ENCODE data around the gene SPOCK2.
"Not testable (repeated sequence)": the region's sequence is repeated elsewhere in the genome, so short reads cannot be mapped to it uniquely, and the experiment has no call there.

SPOCK2 gene, protein sequence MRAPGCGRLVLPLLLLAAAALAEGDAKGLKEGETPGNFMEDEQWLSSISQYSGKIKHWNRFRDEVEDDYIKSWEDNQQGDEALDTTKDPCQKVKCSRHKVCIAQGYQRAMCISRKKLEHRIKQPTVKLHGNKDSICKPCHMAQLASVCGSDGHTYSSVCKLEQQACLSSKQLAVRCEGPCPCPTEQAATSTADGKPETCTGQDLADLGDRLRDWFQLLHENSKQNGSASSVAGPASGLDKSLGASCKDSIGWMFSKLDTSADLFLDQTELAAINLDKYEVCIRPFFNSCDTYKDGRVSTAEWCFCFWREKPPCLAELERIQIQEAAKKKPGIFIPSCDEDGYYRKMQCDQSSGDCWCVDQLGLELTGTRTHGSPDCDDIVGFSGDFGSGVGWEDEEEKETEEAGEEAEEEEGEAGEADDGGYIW

DNA sequence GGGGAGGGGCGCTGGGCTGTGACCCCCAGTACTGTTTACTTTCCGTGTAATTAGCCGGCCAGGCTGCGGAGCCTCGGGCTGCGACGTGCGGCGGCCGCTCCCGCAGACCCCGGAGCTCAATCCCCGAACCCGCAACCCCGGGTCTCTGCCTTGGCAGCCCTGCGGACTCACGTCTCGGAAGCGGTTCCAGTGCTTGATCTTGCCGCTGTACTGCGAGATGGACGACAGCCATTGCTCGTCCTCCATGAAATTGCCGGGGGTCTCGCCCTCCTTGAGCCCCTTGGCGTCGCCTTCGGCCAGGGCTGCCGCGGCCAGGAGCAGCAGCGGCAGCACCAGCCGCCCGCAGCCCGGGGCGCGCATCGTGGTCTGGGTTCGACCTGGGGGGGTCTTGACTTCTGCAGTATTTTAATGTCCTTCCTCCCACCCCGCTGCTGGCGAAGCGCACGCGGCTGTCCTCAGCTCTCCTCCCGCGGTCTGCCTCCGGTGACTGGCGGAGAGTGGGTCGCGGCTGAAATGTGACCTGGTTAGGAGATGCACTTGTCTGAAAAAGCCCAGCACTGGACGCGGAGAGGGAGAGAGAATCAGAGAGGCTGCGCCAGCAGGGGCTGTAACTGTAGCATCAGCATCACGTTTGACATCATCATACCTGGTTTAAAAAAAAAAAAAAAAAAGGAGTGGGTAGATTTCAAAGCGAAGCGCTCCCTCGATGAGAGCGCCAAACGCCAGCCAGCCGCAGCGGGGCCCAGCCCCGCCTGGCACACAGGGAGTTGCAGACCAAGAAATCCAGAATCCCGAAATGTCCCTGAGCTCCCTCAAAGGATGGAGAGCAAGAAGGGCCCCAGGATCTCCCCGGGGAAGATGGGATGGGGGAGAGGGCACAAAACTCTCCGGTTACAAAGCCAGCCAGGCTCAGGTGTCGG, at the start of gene SPOCK2:
Gene SPOCK2 (minus strand): TSS at position 583 of the 920 bp plus-strand sequence. CDS start 223 bp downstream, at position 360.
- DNase-seq (ENCODE audit: low read depth in 4 of 4, low spot score in 1 of 4), result peak in 1 of 4 experiments; percentile 51

DNA sequence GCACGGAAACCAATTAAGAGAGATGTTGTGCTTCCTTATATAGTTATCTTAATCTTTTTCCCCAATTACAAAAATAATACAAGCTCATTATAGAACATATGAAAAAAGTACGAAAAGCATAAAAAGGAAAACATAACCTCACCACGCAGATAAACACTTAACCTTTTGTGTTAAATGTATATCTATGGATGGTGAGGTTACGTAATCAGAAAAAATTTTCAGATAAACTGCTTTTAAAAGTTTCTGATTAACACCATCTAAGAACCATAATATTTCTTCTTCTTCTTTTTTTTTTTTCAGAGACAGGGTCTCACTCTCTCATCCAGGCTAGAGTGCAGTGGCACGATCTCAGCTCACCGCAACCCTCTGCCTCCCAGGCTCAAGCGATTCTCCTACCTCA, 49.2 kb upstream of the SPOCK2 start:
- no peak for DNase-seq (ENCODE audit: low read depth in 4 of 4, low spot score in 1 of 4)

DNA sequence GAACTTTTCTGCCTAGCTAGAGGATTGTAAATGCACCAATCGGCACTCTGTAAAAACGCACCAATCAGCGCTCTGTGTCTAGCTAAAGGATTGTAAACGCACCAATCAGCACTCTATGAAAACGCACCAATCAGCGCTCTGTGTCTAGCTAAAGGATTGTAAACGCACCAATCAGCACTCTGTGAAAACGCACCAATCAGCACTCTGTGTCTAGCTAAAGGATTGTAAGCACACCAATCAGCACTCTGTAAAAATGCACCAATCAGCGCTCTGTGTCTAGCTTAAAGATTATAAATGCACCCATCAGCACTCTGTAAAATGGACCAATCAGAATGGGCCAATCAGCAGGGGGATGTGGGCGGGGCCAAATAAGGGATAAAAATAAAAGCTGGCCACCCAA, 47.9 kb upstream of the SPOCK2 start:
- DNase-seq (ENCODE audit: low read depth in 4 of 4, low spot score in 1 of 4), result not testable (repeated sequence)

DNA sequence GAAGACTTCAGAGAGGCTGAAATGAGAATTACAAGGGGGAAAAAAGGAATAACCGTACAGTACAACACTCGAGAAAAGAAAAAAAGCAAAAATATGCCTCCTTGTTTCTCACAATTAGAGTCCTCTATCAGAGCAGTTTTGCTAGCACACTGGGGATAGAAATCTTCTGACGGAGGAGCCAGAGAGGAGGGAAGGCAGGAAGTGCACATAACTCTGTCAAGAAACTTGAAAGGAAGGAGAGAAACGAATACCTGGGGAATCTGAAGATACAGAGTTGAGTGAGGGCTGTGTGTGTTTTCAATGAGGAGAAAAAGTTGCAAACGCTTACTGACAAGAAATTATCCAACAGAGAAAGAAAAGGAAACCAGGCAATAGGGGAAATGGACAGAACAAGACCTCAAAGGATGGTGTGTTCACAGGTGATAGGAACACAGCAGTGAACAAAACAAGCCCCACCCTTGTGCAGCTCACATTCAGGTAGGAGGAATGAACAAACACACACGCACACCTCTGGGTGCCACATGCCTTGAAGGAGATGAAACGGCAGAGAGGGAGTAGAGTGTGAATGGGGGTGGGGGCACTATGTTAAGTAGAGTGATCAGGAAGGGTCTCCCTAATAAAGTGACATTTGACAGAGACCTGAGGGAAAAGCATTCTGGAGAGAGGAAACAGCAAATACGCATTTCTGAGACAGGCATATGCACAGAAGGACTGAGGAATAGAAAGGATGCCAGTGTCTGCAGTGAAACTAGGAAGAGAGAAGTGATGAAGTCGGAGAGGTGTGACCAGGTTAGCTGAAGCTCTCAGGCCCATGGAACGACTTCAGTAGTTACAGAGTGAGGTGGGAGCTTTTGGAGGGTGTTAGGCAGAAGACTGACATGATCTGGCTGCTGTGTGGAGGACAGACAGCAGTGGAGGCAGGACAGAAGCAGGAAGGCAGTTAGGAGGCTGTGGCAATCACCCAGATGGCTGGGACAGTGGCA, 46.7 kb upstream of the SPOCK2 start:
- DNase-seq (ENCODE audit: low read depth in 4 of 4, low spot score in 1 of 4), result no peak

DNA sequence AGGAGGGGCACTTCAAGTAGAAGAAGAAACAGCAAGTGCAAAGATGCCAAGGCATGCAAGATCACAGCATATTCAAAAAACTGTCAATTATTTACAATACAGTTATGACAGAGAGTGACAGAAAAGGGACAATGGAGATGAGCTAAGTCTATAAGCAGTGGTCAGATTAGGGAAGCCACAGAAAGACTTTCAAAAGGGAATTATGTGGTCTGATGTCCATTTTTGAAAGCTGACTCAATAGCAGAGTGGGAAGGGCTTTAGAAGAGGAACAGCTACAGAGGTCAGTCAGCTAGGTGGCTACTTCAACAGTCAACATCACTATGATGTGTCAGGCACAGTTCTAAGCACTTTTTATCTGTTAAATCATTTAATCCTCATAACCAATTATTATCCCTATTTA, 45.2 kb upstream of the SPOCK2 start:
- no peak for DNase-seq (ENCODE audit: low read depth in 4 of 4, low spot score in 1 of 4)

DNA sequence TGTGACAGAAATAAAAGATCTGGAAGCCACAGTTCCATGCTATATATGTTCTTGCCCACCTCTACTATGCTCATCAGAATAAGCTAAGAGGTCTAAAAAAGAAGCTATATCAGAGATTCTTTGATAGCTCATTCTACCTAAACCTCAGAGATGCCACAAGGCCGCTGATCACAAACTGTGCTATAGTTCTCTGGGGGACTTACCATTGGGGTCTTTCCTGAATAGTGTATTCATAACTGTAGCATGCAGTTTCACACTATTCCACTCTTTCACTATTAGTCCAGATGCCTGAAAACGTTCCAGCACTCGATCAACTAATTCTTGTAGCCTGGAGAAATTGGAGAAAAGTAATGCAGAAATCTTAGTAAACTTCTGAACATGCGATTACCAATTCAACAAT, 44.5 kb upstream of the SPOCK2 start:
- DNase-seq (ENCODE audit: low read depth in 4 of 4, low spot score in 1 of 4), result no peak

DNA sequence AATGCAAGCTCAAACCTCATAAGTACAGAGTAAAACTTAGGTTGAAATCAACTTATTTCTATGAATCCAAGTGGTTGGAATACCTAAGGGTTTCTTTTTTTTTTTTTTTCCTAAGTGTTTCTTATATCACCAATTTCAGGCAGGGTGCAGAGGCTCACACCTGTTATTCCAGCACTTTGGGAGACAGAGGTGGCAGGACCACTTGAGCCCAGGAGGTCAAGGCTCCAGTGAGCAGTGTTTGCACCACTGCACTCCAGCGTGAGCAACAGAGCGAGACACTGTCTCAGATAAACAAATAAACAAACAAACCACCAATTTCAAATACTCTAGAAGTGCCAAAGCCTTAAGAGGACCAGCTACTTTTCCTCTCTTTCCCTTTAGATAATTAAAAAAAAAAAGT, 39.2 kb upstream of the SPOCK2 start:
- DNase-seq (ENCODE audit: low read depth in 4 of 4, low spot score in 1 of 4), result no peak

DNA sequence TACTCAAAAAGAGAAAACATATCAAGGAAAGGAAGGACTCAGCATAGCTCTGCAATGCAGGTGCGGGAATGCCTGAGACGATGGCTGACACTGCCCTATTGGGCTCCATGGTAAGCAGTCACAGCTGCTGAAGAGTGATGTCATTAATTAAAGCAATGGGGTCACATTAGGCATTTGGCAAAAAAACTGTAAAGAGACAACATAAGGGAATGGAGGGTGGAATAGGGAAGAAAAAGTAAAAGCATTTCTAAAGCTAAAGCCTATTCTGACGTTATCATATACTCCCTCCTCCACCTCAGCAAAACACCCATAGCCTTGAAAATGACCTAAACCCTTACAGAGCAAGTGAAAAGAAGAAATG, 38.5 kb upstream of the SPOCK2 start:
- DNase-seq (ENCODE audit: low read depth in 4 of 4, low spot score in 1 of 4), result no peak

DNA sequence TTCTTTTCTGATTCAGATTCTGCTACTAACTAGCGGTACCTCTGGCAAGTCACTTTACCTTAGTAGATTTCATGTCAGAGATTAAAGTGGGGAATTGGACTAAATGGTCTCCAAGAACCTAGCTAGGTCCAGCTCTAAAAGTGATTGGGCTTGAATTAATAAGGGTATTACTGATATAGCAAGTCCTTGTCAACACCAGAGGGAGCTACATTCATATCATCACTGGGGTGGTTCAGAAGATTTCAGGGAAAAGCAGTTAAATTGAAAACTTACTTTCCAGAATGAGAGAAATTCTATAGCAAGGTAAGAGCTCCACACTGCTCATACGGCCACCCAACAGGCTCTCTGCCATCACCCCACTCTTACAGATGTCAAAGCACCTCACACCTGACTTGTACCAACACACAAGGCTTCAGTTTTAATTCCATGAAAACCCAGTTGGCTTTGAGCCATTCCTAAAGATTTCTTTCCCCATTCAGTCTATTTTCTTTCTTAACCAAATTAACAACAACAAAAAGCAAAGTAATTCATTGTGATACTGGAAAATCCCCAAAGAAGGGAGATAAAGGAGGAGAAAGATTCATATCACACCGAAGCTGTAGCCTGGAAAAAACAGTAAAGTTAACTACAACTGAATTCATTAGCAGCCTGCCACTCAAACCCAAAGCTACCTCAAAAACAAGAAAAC, 38.0 kb upstream of the SPOCK2 start:
- no peak for DNase-seq (ENCODE audit: low read depth in 4 of 4, low spot score in 1 of 4)

DNA sequence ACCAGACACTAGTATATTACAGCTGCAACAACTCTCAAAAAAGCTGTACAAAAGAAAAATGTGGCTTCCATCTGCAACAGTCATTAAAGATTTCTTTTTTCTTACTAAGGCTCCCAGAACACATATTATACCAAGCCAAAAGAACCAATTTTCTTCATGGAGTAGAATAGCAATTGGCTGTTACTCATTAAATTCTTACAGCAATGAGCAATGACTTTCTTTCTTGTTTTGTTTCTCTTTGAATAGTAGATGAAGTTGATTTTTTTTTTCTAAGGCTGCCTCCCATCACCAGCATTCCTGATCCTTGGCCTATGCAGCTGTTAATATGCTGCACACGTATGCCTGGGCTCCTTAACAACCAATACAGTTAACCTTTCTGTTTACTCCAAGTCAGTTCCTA, 36.6 kb upstream of the SPOCK2 start:
- DNase-seq (ENCODE audit: low read depth in 4 of 4, low spot score in 1 of 4), result no peak

DNA sequence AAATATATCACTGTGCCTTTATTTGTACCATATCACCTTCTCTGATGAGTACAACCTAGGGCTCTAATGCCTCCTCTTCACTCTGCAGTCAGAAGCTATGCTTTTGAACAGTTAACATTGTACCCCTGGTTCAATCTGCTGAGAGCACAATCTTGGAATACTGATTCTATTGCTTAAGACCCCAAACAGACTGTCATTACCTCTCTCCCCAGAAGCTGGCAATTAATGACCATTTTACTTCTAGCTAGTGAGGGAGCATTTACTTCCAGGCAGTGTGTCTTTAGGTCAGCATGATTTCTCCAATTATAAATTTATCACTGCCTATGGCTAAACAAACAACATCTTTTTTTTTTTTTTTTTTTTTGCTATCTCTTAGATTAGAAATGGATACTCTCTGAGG, 36.0 kb upstream of the SPOCK2 start:
- no peak for DNase-seq (ENCODE audit: low read depth in 4 of 4, low spot score in 1 of 4)

DNA sequence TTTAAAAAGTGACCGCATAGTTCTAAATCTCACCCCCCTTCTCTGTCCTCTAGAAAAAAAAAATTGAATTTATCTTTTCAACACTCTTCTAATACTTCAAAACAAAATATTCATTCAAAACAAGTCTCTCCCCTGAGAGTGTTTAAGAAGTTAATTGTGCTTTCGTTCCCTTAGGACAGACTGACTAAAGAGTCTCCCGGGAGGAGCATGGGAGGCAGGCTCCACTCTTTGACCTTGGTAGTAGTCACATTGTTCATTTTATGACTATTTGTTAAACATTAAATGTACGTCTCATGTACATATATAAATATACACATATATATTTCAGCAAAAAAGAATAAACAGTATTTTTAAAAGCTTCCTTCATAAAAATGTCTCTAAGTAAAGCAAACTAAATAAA, 35.3 kb upstream of the SPOCK2 start:
- DNase-seq (ENCODE audit: low read depth in 4 of 4, low spot score in 1 of 4), result no peak

DNA sequence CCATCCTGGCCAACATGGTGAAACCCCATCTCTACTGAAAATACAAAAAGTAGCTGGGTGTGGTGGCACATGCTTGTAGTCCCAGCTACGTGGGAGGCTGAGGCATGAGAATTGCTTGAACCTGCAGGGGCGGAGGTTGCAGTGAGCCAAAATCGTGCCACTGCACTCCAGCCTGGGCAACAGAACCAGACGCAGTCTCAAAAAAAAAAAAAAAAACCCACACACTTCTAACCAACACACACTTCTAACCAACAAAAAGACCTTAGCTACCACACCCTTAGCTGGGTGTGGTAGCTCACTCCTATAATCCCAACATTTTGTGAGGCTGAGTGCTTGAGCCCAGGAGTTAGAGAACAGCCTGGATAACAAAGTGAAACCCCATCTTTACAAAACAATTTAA, 33.9 kb upstream of the SPOCK2 start:
- no peak for DNase-seq (ENCODE audit: low read depth in 4 of 4, low spot score in 1 of 4)

DNA sequence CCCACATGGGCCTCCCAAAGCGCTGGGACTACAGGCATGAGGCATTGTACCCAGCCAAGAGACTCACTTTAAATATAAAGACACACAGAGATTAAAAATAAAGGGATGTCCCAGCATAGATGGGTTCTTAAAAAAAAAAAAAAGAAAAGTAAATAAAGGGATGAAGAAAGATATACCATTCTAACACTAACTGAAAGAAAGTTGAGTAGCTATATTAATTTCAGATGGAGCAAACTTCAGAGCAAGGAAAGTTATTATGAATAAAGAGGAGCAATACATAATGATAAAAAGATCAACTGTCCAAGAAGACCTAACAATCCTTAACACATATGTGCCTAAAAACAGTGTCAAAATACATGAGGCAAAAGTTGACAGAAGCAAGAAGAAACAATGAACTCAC, 33.0 kb upstream of the SPOCK2 start:
- no peak for DNase-seq (ENCODE audit: low read depth in 4 of 4, low spot score in 1 of 4)

DNA sequence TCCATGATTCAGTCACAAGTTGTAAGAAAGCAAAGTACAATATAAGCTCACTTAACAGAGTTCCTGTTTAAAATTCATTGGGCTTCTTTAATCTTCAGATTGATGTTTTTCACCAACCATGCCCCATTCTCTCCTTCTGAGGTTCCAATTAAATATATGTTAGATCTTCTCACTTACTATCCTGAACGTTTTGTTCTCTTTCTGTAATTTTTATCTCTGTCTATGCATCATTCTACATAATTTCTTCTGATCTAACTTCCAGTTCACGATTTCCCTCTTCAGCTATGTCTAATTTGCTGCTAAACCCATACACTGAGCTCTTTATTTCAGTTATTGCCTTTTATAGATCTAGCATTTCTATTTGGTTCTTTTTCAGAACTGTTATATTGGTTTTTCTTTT, 28.0 kb upstream of the SPOCK2 start:
- no peak for DNase-seq (ENCODE audit: low read depth in 4 of 4, low spot score in 1 of 4)

DNA sequence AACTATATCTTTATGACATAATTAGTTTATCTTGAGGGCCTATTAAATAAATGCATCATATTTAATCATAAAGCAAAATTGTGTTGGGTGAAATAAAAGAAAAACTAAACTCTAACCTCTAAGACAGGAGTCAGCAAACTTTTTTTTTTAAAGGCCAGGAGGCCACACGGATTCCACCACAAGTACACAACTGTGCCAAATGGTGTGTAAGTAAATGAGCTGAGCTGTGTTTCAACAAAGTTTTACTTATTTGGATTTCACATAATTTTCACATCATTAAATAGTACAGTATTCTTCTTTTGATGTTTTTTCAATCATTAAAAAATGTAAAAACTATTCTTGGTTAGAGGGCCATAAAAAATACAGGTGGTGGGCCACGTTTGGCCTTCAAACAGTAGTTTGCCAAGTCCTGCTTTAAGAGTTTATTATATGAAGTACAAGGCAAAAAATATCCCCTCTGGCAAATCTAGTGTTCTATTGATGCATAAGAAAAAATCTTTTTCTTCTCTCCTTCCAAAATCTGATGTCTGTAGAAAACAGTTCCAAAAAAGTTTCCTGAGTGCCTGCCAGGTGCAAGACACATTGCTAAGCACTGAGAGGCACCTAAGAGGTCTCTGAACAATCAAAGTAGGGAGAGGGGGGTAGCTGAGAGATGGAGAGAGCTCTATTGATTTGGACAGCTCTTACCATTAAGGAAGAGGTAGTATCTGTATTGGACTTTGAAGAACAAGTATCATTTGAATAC, 26.5 kb upstream of the SPOCK2 start:
- DNase-seq (ENCODE audit: low read depth in 4 of 4, low spot score in 1 of 4), result no peak

DNA sequence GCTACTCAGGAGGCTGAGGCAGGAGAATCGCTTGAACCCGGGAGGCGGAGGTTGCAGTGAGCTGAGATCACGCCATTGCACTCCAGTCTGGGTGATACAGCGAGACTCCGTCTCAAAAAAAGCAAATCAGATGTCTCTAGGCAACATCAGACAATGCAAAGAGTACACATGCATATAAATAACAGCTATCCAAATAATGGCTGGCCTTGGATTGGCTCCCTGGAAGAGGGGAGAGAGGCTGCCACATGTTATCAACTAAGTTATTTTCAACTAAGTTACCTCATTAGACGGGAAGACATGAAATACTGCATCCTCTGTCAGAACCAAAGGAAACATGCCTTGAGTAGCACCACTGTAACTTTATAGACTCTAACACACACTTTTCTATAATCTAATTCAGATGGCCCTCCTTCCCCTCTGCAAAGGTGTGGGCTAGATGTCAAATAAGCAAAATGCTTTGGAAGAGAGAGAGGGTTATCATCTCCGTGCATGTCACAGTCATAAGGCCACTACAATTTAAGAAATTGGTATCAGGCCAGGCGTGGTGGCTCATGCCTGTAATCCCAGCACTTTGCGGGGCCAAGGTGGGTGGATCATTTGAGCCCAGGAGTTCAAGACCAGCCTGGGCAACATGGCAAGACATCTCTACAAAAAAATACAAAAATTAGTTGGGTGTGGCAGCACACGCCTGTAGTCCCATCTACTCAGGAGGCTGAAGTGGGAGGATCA, 22.5 kb upstream of the SPOCK2 start:
- DNase-seq (ENCODE audit: low read depth in 4 of 4, low spot score in 1 of 4), result no peak

DNA sequence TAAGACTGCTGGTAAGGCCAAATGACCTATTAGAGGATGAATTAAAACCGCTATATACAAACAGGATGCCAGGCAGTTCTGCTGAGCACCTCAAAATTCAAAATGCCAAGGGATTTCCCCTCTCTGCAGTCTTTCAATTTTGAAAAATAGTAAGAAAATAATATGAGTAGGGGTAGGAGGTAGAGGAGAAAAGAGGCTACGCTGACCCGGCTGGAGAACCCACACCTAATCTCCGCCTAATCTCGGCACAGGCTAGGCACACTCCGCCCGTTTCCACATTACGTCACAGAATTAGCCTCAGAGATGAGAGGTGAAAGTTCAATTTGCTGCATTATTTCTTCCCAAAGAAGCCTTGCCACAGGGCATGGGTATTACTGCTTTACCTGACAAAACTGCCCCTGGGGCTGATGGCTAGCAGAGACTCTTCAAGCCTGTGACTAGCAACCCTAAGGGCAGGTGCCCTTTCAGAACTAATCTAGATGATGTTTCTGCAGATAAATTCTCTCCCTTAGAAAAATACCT, 21.3 kb upstream of the SPOCK2 start:
- DNase-seq (ENCODE audit: low read depth in 4 of 4, low spot score in 1 of 4), result no peak
